KG1 (cell line): ENCODE results near the gene OR10A5.
A peak's percentile ranks its signal among the peaks of the same experiment; 100 is the strongest.
"Not testable (repeated sequence)": the region's sequence is repeated elsewhere in the genome, so short reads cannot be mapped to it uniquely, and the experiment has no call there.

ENCODE experiments used
- DNase-seq: peaks from one replicate; lab custom pipeline; 2025; lab: John Stamatoyannopoulos, UW

The OR10A5 gene

GRCh38 chr11:6845383-6845782 lies at the start of gene OR10A5:
OR10A5 (plus strand) TSS chr11:6845683; CDS start chr11:6845683, 0 bp downstream.
- no peak for DNase-seq

- no peak for DNase-seq
Observed at GRCh38 chr11:6799402-6799801, 46.1 kb upstream of the OR10A5 start, which contains the start of gene OR6A2. OR6A2 (minus strand) TSS chr11:6799689; CDS start chr11:6795708, 3,981 bp downstream.

DNA sequence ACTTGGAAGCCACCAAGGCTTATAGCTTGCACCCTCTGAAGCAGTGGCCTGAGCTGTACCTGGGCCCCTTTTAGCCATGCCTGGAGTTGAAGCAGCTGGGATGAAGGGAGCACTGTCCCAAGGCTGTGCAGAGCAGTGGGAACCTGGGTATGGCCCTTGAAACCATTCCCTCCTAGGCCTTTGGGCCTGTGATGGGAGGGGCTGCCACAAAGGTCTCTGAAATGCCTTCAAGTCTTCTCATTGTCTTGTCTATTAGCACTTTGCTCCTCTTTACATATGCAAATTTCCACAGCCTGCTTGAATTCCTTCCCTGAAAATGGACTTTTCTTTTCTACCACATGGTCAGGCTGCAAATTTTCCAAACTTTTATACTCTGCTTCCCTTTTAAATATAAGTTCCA lies 44.4 kb upstream of the OR10A5 start:
- not testable (repeated sequence) for DNase-seq

- DNase-seq: peak; percentile 6
Observed at GRCh38 chr11:6812390-6813005, 33.0 kb upstream of the OR10A5 start.

DNA sequence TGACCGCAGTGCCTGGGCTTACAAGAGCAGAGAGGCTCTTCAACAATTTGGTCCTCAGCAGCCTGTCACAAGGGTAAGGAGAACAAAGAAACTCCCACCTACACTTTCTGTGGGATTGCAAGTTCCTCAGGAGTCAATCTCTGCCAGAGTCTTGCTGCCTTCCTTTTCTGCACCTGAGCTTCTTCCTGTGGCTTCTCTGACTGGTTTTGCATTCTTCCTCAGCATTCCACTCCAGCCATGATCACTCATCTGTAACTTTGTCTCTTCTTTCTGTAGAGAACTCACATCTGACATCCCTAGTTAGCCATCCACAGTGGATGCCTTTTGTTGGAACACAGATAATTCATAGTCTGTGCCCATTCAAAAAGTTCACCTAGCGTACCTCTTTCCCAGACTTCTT lies 31.8 kb upstream of the OR10A5 start:
- DNase-seq: no peak

DNA sequence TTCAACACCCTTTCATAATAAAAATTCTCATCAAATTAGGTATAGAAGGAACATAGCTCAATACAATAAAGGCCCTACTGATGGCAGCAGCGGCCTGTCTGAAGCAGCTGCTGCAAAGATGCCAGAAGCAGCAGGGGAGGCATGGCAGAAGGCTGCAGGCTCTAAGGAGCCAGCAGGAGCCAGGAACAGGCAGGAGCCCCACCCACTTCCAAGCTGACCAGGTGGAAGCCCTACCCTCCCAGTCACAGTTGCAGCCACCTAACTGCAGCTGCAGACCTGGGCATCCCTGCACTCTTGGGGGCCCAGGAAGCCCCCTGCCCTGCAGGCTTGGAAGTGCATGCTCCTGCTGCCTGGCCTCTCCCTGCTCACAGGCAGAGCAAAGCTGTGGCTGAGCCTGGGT lies 27.8 kb upstream of the OR10A5 start:
- DNase-seq: no peak

GRCh38 chr11:6818967-6819366 lies 26.5 kb upstream of the OR10A5 start:
- DNase-seq: no peak

DNA sequence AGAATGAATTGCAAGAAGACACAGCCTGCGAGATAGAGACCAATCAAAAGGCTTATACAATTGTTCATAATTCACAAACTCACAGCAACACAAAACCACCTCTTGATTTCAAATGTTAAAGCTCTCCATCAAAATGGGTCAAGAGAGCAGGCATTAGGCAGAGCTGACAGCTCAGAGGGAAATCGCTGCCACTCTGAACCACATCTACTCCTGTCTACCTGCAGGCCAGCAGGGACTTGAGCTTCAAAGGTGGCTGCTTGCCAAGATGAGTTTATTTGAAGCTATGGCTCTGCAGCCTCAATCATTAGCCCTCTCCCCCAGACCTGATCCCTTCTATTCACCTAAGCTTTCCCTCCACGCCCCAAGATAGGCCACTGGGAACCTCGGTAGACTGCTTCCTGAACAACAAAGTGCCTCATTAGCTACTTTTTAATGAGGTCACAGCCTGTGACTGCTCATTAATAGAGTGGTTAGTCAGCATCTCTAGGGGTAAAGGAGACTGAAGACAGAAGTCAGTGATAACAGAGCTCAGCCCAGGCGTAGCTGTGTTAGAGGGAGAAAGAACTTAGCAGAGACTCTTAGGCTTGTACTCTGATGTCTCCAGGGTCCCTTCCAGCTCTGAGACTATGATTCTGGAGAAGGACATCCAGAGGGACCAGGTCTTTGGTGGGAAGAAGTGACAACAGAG lies 21.2 kb upstream of the OR10A5 start:
- no peak for DNase-seq

DNA sequence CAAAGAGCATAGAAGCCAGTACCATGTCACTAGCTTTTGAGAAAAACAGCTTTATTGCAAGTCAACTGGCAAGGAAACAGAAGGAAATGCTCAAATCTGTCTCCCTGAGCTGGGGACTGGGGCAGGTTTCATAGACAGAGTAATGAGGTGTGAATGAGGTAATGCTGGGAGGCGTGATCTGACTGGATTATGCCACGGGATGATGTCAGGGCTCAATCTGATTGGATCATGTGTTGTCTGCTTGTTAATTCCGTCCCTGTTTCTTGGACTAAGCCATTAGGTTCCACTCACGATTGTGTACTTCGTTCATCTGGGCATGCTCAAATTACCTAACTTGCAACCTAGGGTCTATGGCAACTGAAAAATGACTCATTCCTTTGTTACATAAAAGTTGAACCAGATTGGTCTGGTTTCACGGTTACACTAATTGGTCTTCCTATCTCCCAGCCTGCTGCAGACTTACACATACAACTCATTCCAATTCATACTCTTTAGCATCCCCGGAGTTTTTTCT lies 20.2 kb upstream of the OR10A5 start:
- DNase-seq: no peak

GRCh38 chr11:6828103-6828502 lies 17.4 kb upstream of the OR10A5 start:
- no peak for DNase-seq

DNA sequence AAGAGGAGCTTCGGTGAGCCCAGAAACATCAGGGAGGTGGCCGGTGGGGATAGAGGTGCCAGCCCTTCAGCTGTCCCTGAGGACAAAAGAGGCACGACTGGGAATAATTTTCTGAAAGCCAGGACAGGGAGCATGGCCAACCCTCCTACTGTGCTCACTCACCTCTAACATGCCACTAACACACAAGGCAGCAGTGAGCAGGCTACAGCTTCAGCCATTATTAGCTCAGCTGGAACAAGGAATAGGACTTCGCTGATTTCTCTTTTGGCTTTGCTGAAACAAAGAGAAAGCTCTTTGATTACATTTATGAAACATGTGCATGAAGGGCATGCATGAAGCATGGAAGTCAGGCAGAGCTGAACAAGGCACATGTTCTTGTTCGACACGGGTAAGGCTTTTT lies 12.1 kb upstream of the OR10A5 start:
- DNase-seq: no peak

- DNase-seq: no peak
Observed at GRCh38 chr11:6834021-6834420, 11.5 kb upstream of the OR10A5 start.

- DNase-seq: no peak
Observed at GRCh38 chr11:6841694-6842093, 3.8 kb upstream of the OR10A5 start.

GRCh38 chr11:6843670-6844069 lies 1.8 kb upstream of the OR10A5 start:
- DNase-seq: no peak

- DNase-seq: no peak
Observed at GRCh38 chr11:6844356-6844755, 1.1 kb upstream of the OR10A5 start.

GRCh38 chr11:6850526-6850925 lies 5.0 kb downstream of the OR10A5 start:
- DNase-seq: no peak

- not testable (repeated sequence) for DNase-seq
Observed at GRCh38 chr11:6854801-6855200, 9.3 kb downstream of the OR10A5 start.

- DNase-seq: no peak
Observed at GRCh38 chr11:6855971-6856541, 10.6 kb downstream of the OR10A5 start.

GRCh38 chr11:6856871-6857270 lies 11.4 kb downstream of the OR10A5 start:
- no peak for DNase-seq

- DNase-seq: no peak
Observed at GRCh38 chr11:6862961-6863360, 17.5 kb downstream of the OR10A5 start, which contains the start of gene OR10A2. OR10A2 (plus strand) TSS chr11:6863057; CDS start chr11:6869755, 6,698 bp downstream.

GRCh38 chr11:6864438-6864837 lies 19.0 kb downstream of the OR10A5 start:
- no peak for DNase-seq

GRCh38 chr11:6871278-6871677 lies 25.8 kb downstream of the OR10A5 start:
- DNase-seq: no peak

- no peak for DNase-seq
Observed at GRCh38 chr11:6875761-6876160, 30.3 kb downstream of the OR10A5 start.
